BLaER1 (cell line): ENCODE results near the gene GNG13.

ENCODE experiments used
- H3K27ac ChIP-seq: shearing (Covaris generic); formaldehyde crosslinking; 2 replicates; pipeline ENCODE4 v1.8.1; 2022
- H3K27me3 ChIP-seq: shearing (Covaris generic); formaldehyde crosslinking; 2 replicates; pipeline ENCODE4 v1.8.1; 2022
- H3K36me3 ChIP-seq: shearing (Covaris generic); formaldehyde crosslinking; 2 replicates; pipeline ENCODE4 v1.8.1; 2022
- H3K4me1 ChIP-seq: shearing (Covaris generic); formaldehyde crosslinking; 2 replicates; pipeline ENCODE4 v1.8.1; 2022
- H3K4me2 ChIP-seq: shearing (Covaris generic); formaldehyde crosslinking; 2 replicates; pipeline ENCODE4 v1.8.1; 2022
- H3K4me3 ChIP-seq: shearing (Covaris generic); formaldehyde crosslinking; 2 replicates; pipeline ENCODE4 v1.8.1; 2022
- H3K9ac ChIP-seq: shearing (Covaris generic); formaldehyde crosslinking; 2 replicates; pipeline ENCODE4 v1.8.1; 2022
- H3K9me3 ChIP-seq: shearing (Covaris generic); formaldehyde crosslinking; 2 replicates; pipeline ENCODE4 v1.8.1; 2022
- H4K20me1 ChIP-seq: shearing (Covaris generic); formaldehyde crosslinking; 2 replicates; pipeline ENCODE4 v1.8.1; 2022
- Cebpa-rat ChIP-seq: shearing (Covaris generic); IDR thresholded peaks from 2 replicates; pipeline ENCODE4 v1.8.1; 2022

The GNG13 gene

DNA sequence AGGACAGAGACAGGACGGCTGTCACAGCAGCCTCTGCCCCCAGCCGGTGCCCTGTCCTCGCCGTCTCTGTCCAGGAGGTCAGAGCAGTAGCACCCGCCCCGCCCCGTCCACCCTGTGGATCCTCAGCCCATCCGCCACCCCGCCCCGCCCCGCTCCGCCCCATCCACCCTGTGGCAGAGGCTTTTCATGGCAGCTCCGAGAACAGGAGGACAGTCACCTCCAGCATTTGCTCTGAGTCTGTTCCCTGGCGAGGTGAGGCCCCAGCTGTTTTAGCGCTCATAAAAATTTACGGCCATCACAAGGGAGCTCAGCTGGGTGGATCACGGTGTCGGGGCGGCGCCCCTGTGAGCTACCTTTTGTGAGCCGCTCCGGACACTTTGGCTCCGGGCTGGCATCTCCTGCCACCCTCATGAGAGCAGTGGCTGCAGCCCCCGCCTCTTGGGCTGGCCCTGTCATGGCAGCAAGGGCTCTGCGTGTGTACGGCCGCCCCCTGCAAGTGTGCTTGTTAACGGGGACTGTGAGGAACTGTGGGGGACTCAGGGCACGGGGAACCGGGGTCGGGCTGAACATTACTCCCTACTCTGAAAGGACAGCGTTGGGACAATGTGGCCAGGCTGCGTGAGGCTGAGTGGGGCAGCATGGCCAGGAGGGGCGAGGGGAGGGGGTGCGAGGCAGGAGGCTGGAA lies 32.3 kb upstream of the GNG13 start:
- H3K4me1 ChIP-seq = peaks cover 54% of the 10 kb centered on the region
- H3K9ac ChIP-seq = no peak overlapping the region
- H3K9me3 ChIP-seq = peaks cover 29% of the 10 kb centered on the region
- no peaks in the 10 kb centered on the region for H3K27me3 ChIP-seq
- no peak overlapping the region; the same call in 1 of the 2 replicates for H3K4me2 ChIP-seq
- H3K36me3 ChIP-seq = no peaks in the 10 kb centered on the region
- TF ChIP-seq Cebpa-rat = no peak
- no peaks in the 10 kb centered on the region for H4K20me1 ChIP-seq
- peak overlapping the region; percentile 13; the same call in 1 of the 2 replicates for H3K27ac ChIP-seq
- H3K4me3 ChIP-seq = no peak overlapping the region

DNA sequence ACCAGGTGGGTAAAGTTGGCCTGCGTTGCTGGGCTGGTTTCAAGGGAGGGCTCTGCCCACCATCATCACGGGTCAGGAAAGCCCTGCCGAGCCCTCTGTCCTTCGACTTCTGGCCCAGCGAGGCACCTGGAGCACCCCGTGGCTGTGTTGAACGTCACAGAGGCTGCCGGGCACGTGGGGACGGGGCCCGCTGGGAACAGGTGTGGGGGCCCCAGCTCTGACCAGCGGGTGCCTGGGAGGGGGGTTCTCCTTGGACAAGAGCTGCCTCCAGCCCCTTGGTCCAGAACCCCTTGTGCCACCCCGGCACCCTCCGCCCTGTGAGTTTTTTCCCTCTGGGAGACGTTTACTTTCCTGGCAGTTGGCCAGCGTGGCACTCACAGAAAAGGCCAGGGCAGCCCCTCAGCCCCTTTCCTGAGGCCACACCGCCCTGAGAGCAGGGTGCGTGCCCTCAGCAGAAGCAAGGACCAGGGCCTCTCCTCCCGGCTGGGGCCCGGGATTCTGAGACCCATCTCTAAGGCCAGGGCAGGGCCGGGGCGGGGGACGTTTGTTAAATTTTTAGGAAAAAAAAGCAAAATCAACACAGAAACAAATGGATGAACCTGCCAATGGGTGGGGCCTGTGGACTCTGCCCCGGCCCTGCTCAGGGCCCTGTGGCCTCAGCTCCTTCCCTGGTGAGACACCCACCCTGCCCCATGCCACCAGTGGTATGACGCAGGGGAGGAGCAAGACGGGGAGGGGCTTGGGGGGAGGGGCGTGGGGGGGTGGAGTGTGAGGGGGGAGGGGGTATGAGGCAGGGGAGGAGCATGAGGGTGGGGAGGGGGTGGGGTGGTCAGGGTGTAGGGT lies 31.3 kb upstream of the GNG13 start:
- H4K20me1 ChIP-seq = no peaks in the 10 kb centered on the region
- H3K9me3 ChIP-seq = peaks cover 19% of the 10 kb centered on the region
- TF ChIP-seq Cebpa-rat = no peak
- H3K36me3 ChIP-seq = no peaks in the 10 kb centered on the region
- peaks cover 64% of the 10 kb centered on the region for H3K4me1 ChIP-seq
- H3K4me3 ChIP-seq = peak overlapping the region; percentile 43
- H3K9ac ChIP-seq = peak overlapping the region; percentile 80
- H3K27ac ChIP-seq = peak overlapping the region; percentile 94
- no peaks in the 10 kb centered on the region for H3K27me3 ChIP-seq
- peak overlapping the region; percentile 98 for H3K4me2 ChIP-seq

DNA sequence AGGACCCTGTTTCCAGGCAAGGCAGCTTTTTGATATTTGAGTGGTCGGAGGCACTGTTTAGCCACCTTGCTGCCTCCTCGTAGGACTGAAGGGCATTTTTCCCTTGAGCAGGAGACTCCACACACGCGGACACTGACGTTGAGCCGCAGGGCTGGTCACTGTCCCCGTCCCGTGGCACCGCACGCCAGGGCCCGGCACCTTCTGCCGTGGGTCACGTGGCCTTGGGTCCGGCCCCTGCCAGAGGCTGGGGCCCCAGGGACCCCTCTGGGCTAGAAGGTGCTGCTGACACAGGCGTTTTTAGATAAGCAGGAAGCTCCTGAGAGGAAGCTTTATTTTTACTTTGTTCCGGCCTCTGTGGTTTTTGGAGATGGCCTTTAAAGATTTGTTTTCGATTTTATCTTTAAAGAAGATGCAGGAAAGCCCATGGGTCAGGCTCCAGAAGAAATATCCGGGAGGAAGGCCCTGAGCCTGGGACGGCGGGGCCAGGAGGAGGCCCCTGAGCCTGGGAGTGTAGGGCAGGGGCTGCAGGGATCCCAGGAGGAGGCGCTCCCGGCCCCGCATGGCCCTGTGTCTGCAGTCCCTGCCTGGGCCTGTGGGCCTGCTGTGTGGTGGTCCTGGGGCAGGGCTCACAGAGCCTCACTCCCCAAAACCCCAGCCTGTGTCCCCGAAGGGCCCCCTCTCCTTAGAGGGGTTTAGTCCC lies 30.5 kb upstream of the GNG13 start:
- Histone ChIP-seq H3K36me3 (no peaks in the 10 kb centered on the region), H3K27ac (peak overlapping the region; percentile 94), H3K4me3 (peak overlapping the region; percentile 43), H3K4me1 (peaks cover 71% of the 10 kb centered on the region), H4K20me1 (no peaks in the 10 kb centered on the region), H3K27me3 (no peaks in the 10 kb centered on the region), H3K4me2 (peak overlapping the region; percentile 98), H3K9ac (peak overlapping the region; percentile 80), H3K9me3 (peaks cover 11% of the 10 kb centered on the region)
- TF ChIP-seq Cebpa-rat = no peak

DNA sequence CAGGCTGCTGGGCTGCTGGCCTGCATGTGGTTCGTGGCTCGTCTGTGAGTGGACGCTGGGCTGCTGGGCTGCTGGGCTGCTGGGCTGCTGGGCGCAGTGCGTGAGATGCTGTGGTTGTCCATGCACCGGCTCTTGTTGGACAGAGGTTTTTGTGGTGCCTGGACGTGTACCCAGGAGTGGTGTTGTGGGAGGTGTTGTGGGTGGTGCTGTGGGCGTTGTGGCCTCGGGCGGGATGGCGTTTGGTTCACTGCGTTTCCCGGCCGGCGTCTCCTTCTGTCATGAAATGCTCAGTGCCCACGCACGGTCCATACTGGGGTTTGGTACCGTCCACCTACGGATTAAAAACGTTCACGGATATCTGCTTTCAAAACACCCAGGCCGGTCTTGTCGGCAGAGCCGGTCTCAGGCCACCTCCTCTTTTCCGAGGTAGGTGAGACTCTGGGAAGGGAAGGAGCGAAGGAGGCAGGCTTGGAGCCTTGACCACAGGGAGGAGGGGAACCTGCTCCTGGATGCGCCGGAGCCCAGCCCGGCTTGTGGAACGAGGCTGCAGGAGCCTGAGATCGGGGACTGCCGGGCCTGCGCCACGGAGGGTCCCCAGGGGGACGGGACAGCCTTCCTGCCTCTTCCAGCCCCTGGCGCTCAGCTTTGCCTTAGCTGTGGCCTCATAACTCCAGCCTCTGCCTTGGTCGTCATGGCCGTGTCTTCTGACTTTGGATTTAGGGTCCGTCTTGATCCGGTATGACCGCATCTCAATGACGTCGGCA lies 29.8 kb upstream of the GNG13 start:
- peak overlapping the region; percentile 94 for H3K27ac ChIP-seq
- peaks cover 4% of the 10 kb centered on the region; the same call in 1 of the 2 replicates for H3K9me3 ChIP-seq
- H3K4me1 ChIP-seq = peaks cover 78% of the 10 kb centered on the region
- H3K4me3 ChIP-seq = no peak overlapping the region
- no peaks in the 10 kb centered on the region for H4K20me1 ChIP-seq
- no peaks in the 10 kb centered on the region for H3K27me3 ChIP-seq
- peak overlapping the region; percentile 98 for H3K4me2 ChIP-seq
- H3K9ac ChIP-seq = peak overlapping the region; percentile 80
- no peak for TF ChIP-seq Cebpa-rat
- no peaks in the 10 kb centered on the region for H3K36me3 ChIP-seq

DNA sequence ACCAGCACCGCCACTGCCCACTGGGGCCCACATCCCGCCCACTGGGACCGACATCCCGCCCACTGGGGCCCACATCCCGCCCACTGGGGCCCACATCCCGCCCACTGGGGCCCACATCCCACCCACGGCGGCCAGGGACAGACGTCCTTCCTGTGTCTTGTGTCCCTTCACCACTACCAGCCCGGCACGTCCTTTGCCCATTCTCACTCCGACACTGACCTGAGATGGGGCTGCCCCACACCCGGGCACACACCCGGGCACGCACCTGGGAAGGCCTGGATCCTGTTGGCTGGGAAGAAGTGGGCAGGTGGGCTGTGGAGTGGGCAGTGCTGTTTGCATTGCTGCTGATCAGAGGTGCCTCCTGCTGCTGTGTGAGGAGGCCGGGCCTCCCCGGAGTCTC lies 28.4 kb upstream of the GNG13 start:
- Histone ChIP-seq H3K9me3 (peaks cover 1% of the 10 kb centered on the region), H3K4me3 (no peak overlapping the region), H3K36me3 (no peaks in the 10 kb centered on the region), H3K27ac (0 out of 2 replicates have a peak overlapping the region, but pooled peaks have one; percentile 38), H3K4me2 (peak overlapping the region; percentile 98), H3K9ac (no peak overlapping the region), H3K27me3 (no peaks in the 10 kb centered on the region), H4K20me1 (no peaks in the 10 kb centered on the region), H3K4me1 (peaks cover 85% of the 10 kb centered on the region)
- TF ChIP-seq Cebpa-rat = no peak

DNA sequence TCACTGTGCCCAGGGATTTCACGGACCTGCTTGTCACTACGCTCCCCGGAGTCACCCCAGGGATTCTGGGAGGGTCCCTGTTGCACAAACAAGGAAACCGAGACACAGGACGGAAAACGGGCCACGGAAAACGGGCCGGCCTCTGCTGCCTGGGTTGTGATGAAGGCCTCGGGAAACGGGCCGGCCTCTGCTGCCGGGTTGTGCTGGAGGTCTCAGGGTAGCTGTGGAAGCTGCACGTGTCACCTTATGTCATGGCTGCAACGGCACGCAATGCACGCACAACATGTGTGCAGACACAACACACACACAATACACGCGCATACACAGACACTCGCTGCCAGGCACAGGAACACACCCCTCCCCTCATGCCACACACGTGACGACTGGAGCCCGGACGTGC lies 27.0 kb upstream of the GNG13 start:
- no peak for TF ChIP-seq Cebpa-rat
- H4K20me1 ChIP-seq = no peaks in the 10 kb centered on the region
- H3K36me3 ChIP-seq = no peaks in the 10 kb centered on the region
- no peak overlapping the region for H3K9ac ChIP-seq
- peaks cover 11% of the 10 kb centered on the region for H3K9me3 ChIP-seq
- no peaks in the 10 kb centered on the region for H3K27me3 ChIP-seq
- peaks cover 92% of the 10 kb centered on the region for H3K4me1 ChIP-seq
- peak overlapping the region; percentile 63; the same call in 1 of the 2 replicates for H3K27ac ChIP-seq
- H3K4me2 ChIP-seq = peak overlapping the region; percentile 98
- no peak overlapping the region for H3K4me3 ChIP-seq

- H3K27me3 ChIP-seq = no peaks in the 10 kb centered on the region
Measured at GRCh38 chr16:825341-826061, 25.0 kb upstream of the GNG13 start.

GRCh38 chr16:824601-825000 lies 24.1 kb upstream of the GNG13 start:
- no peaks in the 10 kb centered on the region for H4K20me1 ChIP-seq
- H3K4me3 ChIP-seq = peak overlapping the region; percentile 12; the same call in 1 of the 2 replicates
- H3K4me1 ChIP-seq = peaks cover 92% of the 10 kb centered on the region
- peaks cover 11% of the 10 kb centered on the region for H3K9me3 ChIP-seq
- H3K9ac ChIP-seq = peak overlapping the region; percentile 59; the same call in 1 of the 2 replicates
- peak overlapping the region; percentile 78 for H3K4me2 ChIP-seq
- H3K36me3 ChIP-seq = no peaks in the 10 kb centered on the region
- H3K27me3 ChIP-seq = no peaks in the 10 kb centered on the region
- H3K27ac ChIP-seq = peak overlapping the region; percentile 76
- no peak for TF ChIP-seq Cebpa-rat

More at GRCh38 chr16:825341-826061, 25.0 kb upstream of the GNG13 start:
- Histone ChIP-seq H3K36me3 (no peaks in the 10 kb centered on the region), H3K4me3 (peak overlapping the region; percentile 12), H3K4me1 (peaks cover 92% of the 10 kb centered on the region), H3K9me3 (peaks cover 11% of the 10 kb centered on the region), H3K4me2 (peak overlapping the region; percentile 78), H3K27ac (peak overlapping the region; percentile 76), H3K9ac (peak overlapping the region; percentile 59; the same call in 1 of the 2 replicates), H4K20me1 (no peaks in the 10 kb centered on the region)
- no peak for TF ChIP-seq Cebpa-rat
